HepG2 (cell line): Measurements from ENCODE around the gene LCK. TPM values are rescaled to one million over a fixed set of nuclear protein-coding genes. Genes with fewer than 3 reads are reported as not detected.

Experiments
- AGO2 ChIP-seq: fragments of 200-400 bp; formaldehyde crosslinking; optimal IDR thresholded peaks from 2 replicates; pipeline ENCODE3; 2017; ENCODE audit warnings: mild to moderate bottlenecking, low read depth, low read length, moderate library complexity
- ATF2 ChIP-seq: sonication (generic); formaldehyde crosslinking; IDR thresholded peaks from 2 replicates; pipeline ENCODE4 v1.4.0; 2020; ENCODE audit warnings: missing genetic modification reagents
- BCL6 ChIP-seq: IDR thresholded peaks from 2 replicates; pipeline ENCODE4 v1.6.1; 2016; ENCODE audit warnings: missing genetic modification reagents, missing compliant biosample characterization
- FOXK2 ChIP-seq: fragments of 450-650 bp; IDR thresholded peaks from 2 replicates; pipeline ENCODE4 v1.6.1; 2016
- GABPB1 ChIP-seq: IDR thresholded peaks from 2 replicates; pipeline ENCODE4 v1.6.1; 2016; ENCODE audit warnings: mild to moderate bottlenecking, missing genetic modification reagents, moderate library complexity, missing compliant biosample characterization
- HNRNPK ChIP-seq: fragments of 200-400 bp; formaldehyde crosslinking; IDR thresholded peaks from 2 replicates; pipeline ENCODE4 v1.6.1; 2018; ENCODE audit warnings: low read length, low read depth, moderate library complexity, mild to moderate bottlenecking; ENCODE audit not compliant: poor library complexity, severe bottlenecking
- KMT2A ChIP-seq: sonication (generic); formaldehyde crosslinking; IDR thresholded peaks from 2 replicates; pipeline ENCODE4 v1.4.0; 2020; ENCODE audit warnings: missing genetic modification reagents
- MED1 ChIP-seq: sonication (generic); formaldehyde crosslinking; IDR thresholded peaks from 2 replicates; pipeline ENCODE4 v1.4.0; 2020; ENCODE audit warnings: missing genetic modification reagents
- MTA1 ChIP-seq: sonication (generic); formaldehyde crosslinking; IDR thresholded peaks from 2 replicates; pipeline ENCODE4 v1.4.0; 2020; ENCODE audit warnings: missing genetic modification reagents, mild to moderate bottlenecking, borderline replicate concordance
- MYC ChIP-seq: sonication (generic); formaldehyde crosslinking; IDR thresholded peaks from 2 replicates; pipeline ENCODE4 v1.9.0; 2021; ENCODE audit warnings: missing genetic modification reagents, borderline replicate concordance
- POLR2A ChIP-seq, 2 experiments: IDR thresholded peaks; 2 replicates each; pipeline ENCODE4 v1.6.1; 2011; ENCODE audit warnings: low read depth in 2 of 2, low read length in 2 of 2, mild to moderate bottlenecking in 1 of 2, moderate library complexity in 1 of 2; ENCODE audit not compliant: insufficient read depth in 1 of 2
- RAD51 ChIP-seq: fragments of 450-650 bp; IDR thresholded peaks from 2 replicates; pipeline ENCODE4 v1.6.1; 2016; ENCODE audit warnings: borderline replicate concordance
- RBFOX2 ChIP-seq: fragments of 200-400 bp; formaldehyde crosslinking; IDR thresholded peaks from 2 replicates; pipeline ENCODE4 v1.6.1; 2017; ENCODE audit warnings: low read depth, mild to moderate bottlenecking, low read length
- SALL1 ChIP-seq: sonication (generic); formaldehyde crosslinking; IDR thresholded peaks from 2 replicates; pipeline ENCODE4 v1.8.0; 2022; ENCODE audit warnings: mild to moderate bottlenecking, missing genetic modification reagents
- STAG1 ChIP-seq: sonication (generic); formaldehyde crosslinking; IDR thresholded peaks from 2 replicates; pipeline ENCODE4 v1.4.0; 2020; ENCODE audit warnings: missing genetic modification reagents
- TCF7 ChIP-seq: sonication (generic); IDR thresholded peaks from 2 replicates; pipeline ENCODE4 v1.6.1; 2016; ENCODE audit warnings: antibody characterized with exemption, low read depth
- TFAP4 ChIP-seq: sonication (generic); IDR thresholded peaks from 2 replicates; pipeline ENCODE4 v1.6.1; 2016; ENCODE audit warnings: low read depth, borderline replicate concordance
- ZBTB14 ChIP-seq: sonication (generic); formaldehyde crosslinking; IDR thresholded peaks from 2 replicates; pipeline ENCODE4 v1.4.0; 2020; ENCODE audit warnings: missing genetic modification reagents
- ZBTB7A ChIP-seq: sonication (generic); formaldehyde crosslinking; IDR thresholded peaks from 2 replicates; pipeline ENCODE4 v1.8.0; 2022; ENCODE audit warnings: mild to moderate bottlenecking, missing genetic modification reagents
- ZBTB8A ChIP-seq: sonication (generic); formaldehyde crosslinking; IDR thresholded peaks from 2 replicates; pipeline ENCODE4 v1.4.0; 2020; ENCODE audit warnings: mild to moderate bottlenecking, low read depth, missing genetic modification reagents, borderline replicate concordance
- ZFX ChIP-seq: sonication (generic); formaldehyde crosslinking; IDR thresholded peaks from 2 replicates; pipeline ENCODE4 v1.4.0; 2020; ENCODE audit warnings: mild to moderate bottlenecking, low read depth, missing genetic modification reagents, moderate library complexity
- ZNF274 ChIP-seq: sonication (generic); formaldehyde crosslinking; IDR thresholded peaks from 2 replicates; pipeline ENCODE4 v1.5.1; 2020; ENCODE audit warnings: mild to moderate bottlenecking, missing genetic modification reagents
- ZNF281 ChIP-seq: sonication (generic); formaldehyde crosslinking; IDR thresholded peaks from 2 replicates; pipeline ENCODE4 v1.4.0; 2020; ENCODE audit warnings: missing genetic modification reagents, borderline replicate concordance
- ZNF724P ChIP-seq: sonication (generic); formaldehyde crosslinking; IDR thresholded peaks from 2 replicates; pipeline ENCODE4 v1.8.0; 2022; ENCODE audit warnings: missing genetic modification reagents, borderline replicate concordance
- ZSCAN9 ChIP-seq: IDR thresholded peaks from 2 replicates; pipeline ENCODE4 v1.6.1; 2016; ENCODE audit warnings: borderline replicate concordance
- polyA plus RNA-seq, 8 experiments: library from polyadenylated mRNA; depleted of rRNA in 3 of 8; stranded (reverse) in 7 of 8; unstranded in 1 of 8; fragments of >200 nt; fragmentation: Illumina TruSeq in 4 of 8; extraction: Trizol in 4 of 8; gene quantifications; 2 replicates each; pipeline versions ENCODE4 v1.2.1 to v1.2.3, GENCODE V29; 2011 to 2016; ENCODE audit warnings: low read depth in 4 of 8, missing spikeins in 1 of 8, mixed read lengths in 1 of 8; ENCODE audit not compliant: insufficient read depth in 1 of 8
- total RNA-seq, 5 experiments: library from RNA; depleted of rRNA; stranded (reverse); fragments of >200 nt; fragmentation: Illumina TruSeq; extraction: Trizol; gene quantifications; 2 replicates each; pipeline ENCODE4 v1.2.3, GENCODE V29; 2016; ENCODE audit warnings: low read depth in 1 of 5

The LCK gene
- total and polyA plus RNA-seq, 2 of the 13 experiments (the other 11 are each of a cell fraction or from before 2014, with no cell fraction given) = 0.93 to 1.8 TPM

GRCh38 chr1:32334864-32335534, 83.9 kb downstream of the LCK start (continued):
- TF ChIP-seq RBFOX2 = peak; percentile 73
- peak; percentile 13 for TF ChIP-seq HNRNPK
- peak; percentile 52; the same call in 1 of the 2 replicates for TF ChIP-seq KMT2A (CRISPR knock-in tag)
- TF ChIP-seq ZNF281 (CRISPR knock-in tag) = peak; percentile 39; the same call in 1 of the 2 replicates
- TF ChIP-seq POLR2A (IDR thresholded peaks at IDR 0.05; ENCODE audit: insufficient read depth in 1 of 2, low read depth in 2 of 2, low read length in 2 of 2) = 0 out of 4 replicates have a peak, but pooled peaks of 1 of the 2 experiments have one; percentile 33
- TF ChIP-seq MED1 (CRISPR knock-in tag) = peak; percentile 44; the same call in 1 of the 2 replicates
- TF ChIP-seq ZBTB14 = peak; percentile 90
- 0 out of 2 replicates have a peak, but pooled peaks have one; percentile 68 for TF ChIP-seq ZNF724P (CRISPR knock-in tag)
- TF ChIP-seq TCF7 = no peak
- peak; percentile 63 for TF ChIP-seq STAG1 (CRISPR knock-in tag)
- TF ChIP-seq MYC = peak; percentile 15; the same call in 1 of the 2 replicates
- TF ChIP-seq AGO2 = peak; percentile 85
- TF ChIP-seq ZBTB7A = 0 out of 2 replicates have a peak, but pooled peaks have one; percentile 28
- 0 out of 2 replicates have a peak, but pooled peaks have one; percentile 28 for TF ChIP-seq ATF2 (CRISPR knock-in tag)
- peak; percentile 36; the same call in 1 of the 2 replicates for TF ChIP-seq ZFX (CRISPR knock-in tag)
- TF ChIP-seq ZBTB8A (CRISPR knock-in tag) = no peak
- TF ChIP-seq FOXK2 = no peak
- TF ChIP-seq ZSCAN9 = 0 out of 2 replicates have a peak, but pooled peaks have one; percentile 14
- peak; percentile 65 for TF ChIP-seq SALL1 (CRISPR knock-in tag)
- TF ChIP-seq TFAP4 = no peak
- no peak for TF ChIP-seq RAD51
- TF ChIP-seq MTA1 (CRISPR knock-in tag) = 0 out of 2 replicates have a peak, but pooled peaks have one; percentile 24
- TF ChIP-seq GABPB1 (CRISPR knock-in tag) = peak; percentile 56; the same call in 1 of the 2 replicates
- 0 out of 2 replicates have a peak, but pooled peaks have one; percentile 39 for TF ChIP-seq BCL6
- no peak for TF ChIP-seq ZNF274 (CRISPR knock-in tag)
